Mesenchymal stem cell (in vitro differentiated cells and primary cell): ENCODE results near the gene SCAPER.
A peak's percentile ranks its signal among the peaks of the same experiment; 100 is the strongest.

ENCODE experiments used
- DNase-seq: peaks from one replicate; pipeline ENCODE4 v3.0.0-alpha.2; 2013
- H2AFZ ChIP-seq: one replicate; pipeline ENCODE4 v1.6.1; 2013; ENCODE audit warnings: low read depth, mild to moderate bottlenecking, control low read depth, inconsistent platforms, low read length, moderate library complexity
- H2AK5ac ChIP-seq: 2 replicates; pipeline ENCODE4 v1.6.1; 2013; ENCODE audit warnings: low read length, moderate library complexity, mild to moderate bottlenecking, inconsistent platforms; ENCODE audit not compliant: severe bottlenecking
- H2BK120ac ChIP-seq: one replicate; pipeline ENCODE4 v1.6.1; 2013; ENCODE audit warnings: low read depth, mild to moderate bottlenecking, inconsistent platforms, low read length, moderate library complexity
- H2BK12ac ChIP-seq, 2 experiments: one replicate each; pipeline ENCODE4 v1.6.1; 2013; ENCODE audit warnings: inconsistent platforms in 2 of 2, low read length in 2 of 2, mild to moderate bottlenecking in 2 of 2, moderate library complexity in 2 of 2, control low read depth in 1 of 2
- H2BK15ac ChIP-seq: one replicate; pipeline ENCODE4 v1.6.1; 2013; ENCODE audit warnings: mild to moderate bottlenecking, low read depth, inconsistent platforms; ENCODE audit not compliant: poor library complexity, severe bottlenecking
- H2BK5ac ChIP-seq: 2 replicates; pipeline ENCODE4 v1.6.1; 2013; ENCODE audit warnings: low read depth, mild to moderate bottlenecking, low read length, control low read depth, inconsistent platforms; ENCODE audit not compliant: poor library complexity, severe bottlenecking
- H3K14ac ChIP-seq, 2 experiments: one replicate each; pipeline ENCODE4 v1.6.1; 2013; ENCODE audit warnings: inconsistent platforms in 2 of 2, low read length in 2 of 2, control low read depth in 1 of 2, mild to moderate bottlenecking in 1 of 2, moderate library complexity in 1 of 2
- H3K18ac ChIP-seq, 2 experiments: one replicate each; pipeline ENCODE4 v1.6.1; 2013; ENCODE audit warnings: inconsistent platforms in 2 of 2, low read length in 2 of 2, control low read depth in 1 of 2, low read depth in 1 of 2, mild to moderate bottlenecking in 1 of 2
- H3K23ac ChIP-seq, 2 experiments: one replicate each; pipeline ENCODE4 v1.6.1; 2013; ENCODE audit warnings: inconsistent platforms in 2 of 2, low read length in 2 of 2, mild to moderate bottlenecking in 2 of 2, moderate library complexity in 2 of 2, control low read depth in 1 of 2
- H3K27ac ChIP-seq: 2 replicates; pipeline ENCODE4 v1.5.1; 2013; ENCODE audit warnings: mild to moderate bottlenecking, moderate library complexity, low read length, control low read depth, inconsistent platforms; ENCODE audit not compliant: poor library complexity, severe bottlenecking
- H3K27me3 ChIP-seq, 2 experiments: 2 replicates each; pipeline versions ENCODE4 v1.6.1 to v1.7.0; 2013; ENCODE audit warnings: low read length in 2 of 2, mild to moderate bottlenecking in 2 of 2, moderate library complexity in 2 of 2, control low read depth in 1 of 2, inconsistent platforms in 1 of 2; ENCODE audit not compliant: control insufficient read depth in 1 of 2, insufficient read depth in 1 of 2
- H3K36me3 ChIP-seq, 2 experiments: 2 replicates each; pipeline versions ENCODE4 v1.6.1 to v1.7.0; 2013; ENCODE audit warnings: low read length in 2 of 2, control low read depth in 1 of 2, inconsistent platforms in 1 of 2, low read depth in 1 of 2, mild to moderate bottlenecking in 1 of 2; ENCODE audit not compliant: insufficient read depth in 2 of 2, control insufficient read depth in 1 of 2
- H3K4ac ChIP-seq, 2 experiments: one replicate each; pipeline ENCODE4 v1.6.1; 2013; ENCODE audit warnings: inconsistent platforms in 2 of 2, low read length in 2 of 2, mild to moderate bottlenecking in 2 of 2, moderate library complexity in 2 of 2, control low read depth in 1 of 2, low read depth in 1 of 2
- H3K4me1 ChIP-seq: 2 replicates; pipeline ENCODE4 v1.6.1; 2013; ENCODE audit warnings: low read depth, low read length, control low read depth; ENCODE audit not compliant: control insufficient read depth, insufficient read depth
- H3K4me2 ChIP-seq: 2 replicates; pipeline ENCODE4 v1.6.1; 2013; ENCODE audit warnings: low read length, mild to moderate bottlenecking, inconsistent platforms; ENCODE audit not compliant: poor library complexity, severe bottlenecking
- H3K4me3 ChIP-seq, 2 experiments: 2 replicates each; pipeline versions ENCODE4 v1.5.1 to v1.7.0; 2013; ENCODE audit warnings: low read length in 2 of 2, mild to moderate bottlenecking in 2 of 2, control low read depth in 1 of 2, low read depth in 1 of 2; ENCODE audit not compliant: insufficient read depth in 1 of 2
- H3K79me1 ChIP-seq: replicated peaks from 2 replicates; pipeline ENCODE4 v1.6.1; 2013; ENCODE audit warnings: mild to moderate bottlenecking, control low read depth, low read length, inconsistent platforms; ENCODE audit not compliant: poor library complexity, severe bottlenecking
- H3K9ac ChIP-seq: 2 replicates; pipeline ENCODE4 v1.7.0; 2013; ENCODE audit warnings: mild to moderate bottlenecking, low read length, moderate library complexity
- H3K9me3 ChIP-seq: 2 replicates; pipeline ENCODE4 v1.7.0; 2013; ENCODE audit warnings: mild to moderate bottlenecking, low read length; ENCODE audit not compliant: control insufficient read depth
- H4K8ac ChIP-seq: one replicate; pipeline ENCODE4 v1.6.1; 2013; ENCODE audit warnings: inconsistent platforms, mild to moderate bottlenecking, low read length, moderate library complexity
- H4K91ac ChIP-seq: one replicate; pipeline ENCODE4 v1.6.1; 2013; ENCODE audit warnings: mild to moderate bottlenecking, low read length, inconsistent platforms
- WGBS: methylation state at CpG from one replicate; pipeline ENCODE4 v1.1.7; 2013; ENCODE audit warnings: mixed read lengths; 5-methylcytosine and 5-hydroxymethylcytosine counted together

The SCAPER gene

GRCh38 chr15:76582550-76582949, 322.6 kb downstream of the SCAPER start:
- no peak overlapping the region for H3K4me2 ChIP-seq

GRCh38 chr15:76577879-76578512, 327.1 kb downstream of the SCAPER start:
- Histone ChIP-seq H3K36me3 (peaks cover 0 to 4% of the 10 kb centered on the region in 2 experiments), H3K4me3 (no peak overlapping the region), H3K79me1 (no peaks in the 10 kb centered on the region), H4K91ac (no peak overlapping the region), H3K9me3 (peaks cover 14% of the 10 kb centered on the region), H3K4me2 (no peak overlapping the region), H2BK120ac (no peak overlapping the region), H3K18ac (peak overlapping the region in 1 of 2 experiments; percentile 42), H3K4ac (no peak overlapping the region), H4K8ac (no peak overlapping the region), H3K4me1 (peaks cover 11% of the 10 kb centered on the region), H3K27me3 (no peaks in the 10 kb centered on the region), H2BK15ac (no peak overlapping the region), H3K9ac (no peak overlapping the region), H3K14ac (no peak overlapping the region), H2BK5ac (no peak overlapping the region), H2AFZ (no peak overlapping the region), H3K23ac (no peak overlapping the region), H3K27ac (no peak overlapping the region), H2AK5ac (peak overlapping the region; percentile 20), H2BK12ac (no peak overlapping the region)
- DNase-seq, result no peak
- 96% methylated on average over 5 of the region's 5 CpGs for WGBS

More at GRCh38 chr15:76582550-76582949, 322.6 kb downstream of the SCAPER start:
- H3K4me3 ChIP-seq, result no peak overlapping the region
- no peak overlapping the region for H3K4ac ChIP-seq
- no peaks in the 10 kb centered on the region for H3K79me1 ChIP-seq
- H3K9ac ChIP-seq, result no peak overlapping the region
- no peak overlapping the region for H2AK5ac ChIP-seq
- no peak overlapping the region for H4K8ac ChIP-seq
- no peaks in the 10 kb centered on the region for H3K27me3 ChIP-seq
- H4K91ac ChIP-seq, result no peak overlapping the region
- no peak overlapping the region for H2AFZ ChIP-seq
- no peak overlapping the region for H2BK12ac ChIP-seq
- DNase-seq, result no peak
- H3K27ac ChIP-seq, result no peak overlapping the region
- no peak overlapping the region for H2BK120ac ChIP-seq
- no peak overlapping the region for H3K23ac ChIP-seq
- H3K4me1 ChIP-seq, result no peaks in the 10 kb centered on the region
- no peak overlapping the region for H3K18ac ChIP-seq
- H3K14ac ChIP-seq, result no peak overlapping the region
- H3K9me3 ChIP-seq, result peaks cover 14% of the 10 kb centered on the region
- H2BK5ac ChIP-seq, result no peak overlapping the region
- H3K36me3 ChIP-seq, result peaks cover 0 to 3% of the 10 kb centered on the region in 2 experiments
- WGBS, result 77% methylated on average over 5 of the region's 5 CpGs
- H2BK15ac ChIP-seq, result no peak overlapping the region

GRCh38 chr15:76576523-76577279, 328.4 kb downstream of the SCAPER start:
- H2AFZ ChIP-seq, result no peak overlapping the region
- no peak overlapping the region for H2BK15ac ChIP-seq
- H3K27me3 ChIP-seq, result no peaks in the 10 kb centered on the region
- H4K91ac ChIP-seq, result peak overlapping the region; percentile 87
- H3K36me3 ChIP-seq, result peaks cover 0 to 4% of the 10 kb centered on the region in 2 experiments
- peak overlapping the region; percentile 17 for H3K4me2 ChIP-seq
- H2BK12ac ChIP-seq, result peak overlapping the region in 1 of 2 experiments; percentile 28
- no peak overlapping the region for H3K4me3 ChIP-seq
- no peak overlapping the region for H2BK5ac ChIP-seq
- H3K9ac ChIP-seq, result no peak overlapping the region
- no peak overlapping the region for H2BK120ac ChIP-seq
- 87% methylated on average over 9 of the region's 9 CpGs for WGBS
- peak; percentile 44 for DNase-seq
- H2AK5ac ChIP-seq, result no peak overlapping the region
- peaks cover 5% of the 10 kb centered on the region for H3K9me3 ChIP-seq
- no peak overlapping the region for H3K4ac ChIP-seq
- no peaks in the 10 kb centered on the region for H3K79me1 ChIP-seq
- no peak overlapping the region for H3K18ac ChIP-seq
- H4K8ac ChIP-seq, result peak overlapping the region; percentile 1
- no peak overlapping the region for H3K23ac ChIP-seq
- H3K4me1 ChIP-seq, result peaks cover 11% of the 10 kb centered on the region
- H3K14ac ChIP-seq, result no peak overlapping the region
- no peak overlapping the region for H3K27ac ChIP-seq

- Histone ChIP-seq H3K14ac (no peak overlapping the region), H3K4ac (no peak overlapping the region), H2BK5ac (no peak overlapping the region), H3K79me1 (no peaks in the 10 kb centered on the region), H3K18ac (no peak overlapping the region), H3K4me3 (no peak overlapping the region), H3K9ac (no peak overlapping the region), H3K9me3 (no peaks in the 10 kb centered on the region), H2BK15ac (no peak overlapping the region), H3K23ac (no peak overlapping the region), H3K27me3 (no peaks in the 10 kb centered on the region), H3K4me1 (peaks cover 11% of the 10 kb centered on the region), H2BK120ac (no peak overlapping the region), H2AK5ac (no peak overlapping the region), H2BK12ac (no peak overlapping the region), H2AFZ (no peak overlapping the region), H3K4me2 (no peak overlapping the region), H4K8ac (no peak overlapping the region), H4K91ac (no peak overlapping the region), H3K27ac (no peak overlapping the region), H3K36me3 (peaks cover 0 to 4% of the 10 kb centered on the region in 2 experiments)
- WGBS, result no CpG with 5 or more reads among the region's 2 CpGs
- no peak for DNase-seq
Observed at GRCh38 chr15:76575679-76576078, 329.5 kb downstream of the SCAPER start.
